ENCODE results near the gene PRKCA.

DNA sequence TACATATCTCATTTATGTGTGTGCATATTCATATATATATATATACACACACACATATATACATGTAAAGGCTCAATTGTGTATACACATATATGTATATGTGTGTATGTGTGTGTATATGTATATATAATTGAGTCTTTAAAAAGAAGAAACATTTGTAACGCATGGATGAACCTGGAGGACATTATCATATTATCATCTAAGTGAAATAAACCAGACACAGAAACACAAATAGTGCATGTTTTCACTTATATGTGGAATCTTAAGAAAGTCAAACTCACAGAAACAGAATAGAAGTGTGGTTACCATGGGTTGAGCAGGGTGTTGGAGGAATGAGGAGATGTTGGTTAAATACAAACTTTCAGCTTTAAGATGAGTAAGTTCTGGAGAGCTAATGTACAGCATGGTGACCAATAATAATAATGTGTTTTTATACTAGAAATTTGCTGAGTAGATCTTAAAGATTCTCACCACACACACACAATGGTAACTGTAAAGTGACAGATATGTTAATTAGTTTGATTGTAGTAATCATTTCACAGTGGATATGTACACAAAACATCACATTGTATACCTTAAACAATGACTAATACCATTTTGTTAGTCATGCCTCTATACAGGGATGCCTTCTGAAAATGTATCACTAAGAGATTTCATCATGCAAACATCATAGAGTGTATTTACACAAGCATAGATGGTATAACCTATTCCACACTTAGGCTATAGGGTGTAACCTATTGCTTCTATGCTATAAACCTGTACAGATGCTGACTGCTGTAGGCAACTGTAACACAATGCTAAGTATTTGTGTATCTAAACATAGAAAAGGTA is 399.9 kb downstream of the PRKCA start:
- TF ChIP-seq, protein P1, sequence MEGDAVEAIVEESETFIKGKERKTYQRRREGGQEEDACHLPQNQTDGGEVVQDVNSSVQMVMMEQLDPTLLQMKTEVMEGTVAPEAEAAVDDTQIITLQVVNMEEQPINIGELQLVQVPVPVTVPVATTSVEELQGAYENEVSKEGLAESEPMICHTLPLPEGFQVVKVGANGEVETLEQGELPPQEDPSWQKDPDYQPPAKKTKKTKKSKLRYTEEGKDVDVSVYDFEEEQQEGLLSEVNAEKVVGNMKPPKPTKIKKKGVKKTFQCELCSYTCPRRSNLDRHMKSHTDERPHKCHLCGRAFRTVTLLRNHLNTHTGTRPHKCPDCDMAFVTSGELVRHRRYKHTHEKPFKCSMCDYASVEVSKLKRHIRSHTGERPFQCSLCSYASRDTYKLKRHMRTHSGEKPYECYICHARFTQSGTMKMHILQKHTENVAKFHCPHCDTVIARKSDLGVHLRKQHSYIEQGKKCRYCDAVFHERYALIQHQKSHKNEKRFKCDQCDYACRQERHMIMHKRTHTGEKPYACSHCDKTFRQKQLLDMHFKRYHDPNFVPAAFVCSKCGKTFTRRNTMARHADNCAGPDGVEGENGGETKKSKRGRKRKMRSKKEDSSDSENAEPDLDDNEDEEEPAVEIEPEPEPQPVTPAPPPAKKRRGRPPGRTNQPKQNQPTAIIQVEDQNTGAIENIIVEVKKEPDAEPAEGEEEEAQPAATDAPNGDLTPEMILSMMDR (conservative IDR thresholded peaks at IDR 0.05; ENCODE audit: low read depth in 2 of 2), result no peak
- no peak for TF ChIP-seq EZH2phosphoT487 (IDR thresholded peaks at IDR 0.05; ENCODE audit: unreplicated experiment)
- TF ChIP-seq, protein P2, sequence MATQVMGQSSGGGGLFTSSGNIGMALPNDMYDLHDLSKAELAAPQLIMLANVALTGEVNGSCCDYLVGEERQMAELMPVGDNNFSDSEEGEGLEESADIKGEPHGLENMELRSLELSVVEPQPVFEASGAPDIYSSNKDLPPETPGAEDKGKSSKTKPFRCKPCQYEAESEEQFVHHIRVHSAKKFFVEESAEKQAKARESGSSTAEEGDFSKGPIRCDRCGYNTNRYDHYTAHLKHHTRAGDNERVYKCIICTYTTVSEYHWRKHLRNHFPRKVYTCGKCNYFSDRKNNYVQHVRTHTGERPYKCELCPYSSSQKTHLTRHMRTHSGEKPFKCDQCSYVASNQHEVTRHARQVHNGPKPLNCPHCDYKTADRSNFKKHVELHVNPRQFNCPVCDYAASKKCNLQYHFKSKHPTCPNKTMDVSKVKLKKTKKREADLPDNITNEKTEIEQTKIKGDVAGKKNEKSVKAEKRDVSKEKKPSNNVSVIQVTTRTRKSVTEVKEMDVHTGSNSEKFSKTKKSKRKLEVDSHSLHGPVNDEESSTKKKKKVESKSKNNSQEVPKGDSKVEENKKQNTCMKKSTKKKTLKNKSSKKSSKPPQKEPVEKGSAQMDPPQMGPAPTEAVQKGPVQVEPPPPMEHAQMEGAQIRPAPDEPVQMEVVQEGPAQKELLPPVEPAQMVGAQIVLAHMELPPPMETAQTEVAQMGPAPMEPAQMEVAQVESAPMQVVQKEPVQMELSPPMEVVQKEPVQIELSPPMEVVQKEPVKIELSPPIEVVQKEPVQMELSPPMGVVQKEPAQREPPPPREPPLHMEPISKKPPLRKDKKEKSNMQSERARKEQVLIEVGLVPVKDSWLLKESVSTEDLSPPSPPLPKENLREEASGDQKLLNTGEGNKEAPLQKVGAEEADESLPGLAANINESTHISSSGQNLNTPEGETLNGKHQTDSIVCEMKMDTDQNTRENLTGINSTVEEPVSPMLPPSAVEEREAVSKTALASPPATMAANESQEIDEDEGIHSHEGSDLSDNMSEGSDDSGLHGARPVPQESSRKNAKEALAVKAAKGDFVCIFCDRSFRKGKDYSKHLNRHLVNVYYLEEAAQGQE (IDR thresholded peaks at IDR 0.05; ENCODE audit: unreplicated experiment), result no peak
- TF ChIP-seq POLR2AphosphoS5 (IDR thresholded peaks at IDR 0.05; ENCODE audit: low read depth), result no peak
- no peak for TF ChIP-seq EZH2 (IDR thresholded peaks at IDR 0.05; ENCODE audit: low read depth, unreplicated experiment)
